HG02610 (cell line): ENCODE measurements around the gene MRPL45.

Experiments used
- ATAC-seq: cut with Tn5 transposase; IDR thresholded peaks from one replicate; pipeline ENCODE4 v1.9.1; 2021; ENCODE audit warnings: mild to moderate bottlenecking, moderate library complexity; ENCODE audit not compliant: unreplicated experiment

Gene MRPL45

DNA sequence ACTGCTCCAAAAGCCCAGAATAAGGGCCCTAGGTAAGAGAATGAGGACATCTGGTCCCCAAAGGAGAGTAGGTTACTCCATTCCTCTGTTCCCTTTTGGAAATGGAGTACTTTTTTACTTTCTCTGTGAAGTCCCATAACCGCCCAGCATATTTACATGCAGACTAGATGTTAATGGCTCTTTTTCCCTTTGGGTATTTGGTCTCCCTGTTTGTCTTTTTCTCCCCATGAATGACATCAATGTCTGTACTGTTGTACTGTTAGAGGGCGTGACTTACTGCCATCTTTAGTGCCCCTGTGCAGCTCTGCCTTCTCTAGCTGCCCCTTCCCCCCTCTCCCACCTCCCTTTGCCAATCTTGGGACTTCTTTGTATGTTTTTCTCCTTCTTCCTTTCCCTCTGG lies 27.8 kb downstream of the MRPL45 start:
- no peak for ATAC-seq

- no peak for ATAC-seq
Measured at GRCh38 chr17:38325221-38325851, 28.4 kb downstream of the MRPL45 start.

DNA sequence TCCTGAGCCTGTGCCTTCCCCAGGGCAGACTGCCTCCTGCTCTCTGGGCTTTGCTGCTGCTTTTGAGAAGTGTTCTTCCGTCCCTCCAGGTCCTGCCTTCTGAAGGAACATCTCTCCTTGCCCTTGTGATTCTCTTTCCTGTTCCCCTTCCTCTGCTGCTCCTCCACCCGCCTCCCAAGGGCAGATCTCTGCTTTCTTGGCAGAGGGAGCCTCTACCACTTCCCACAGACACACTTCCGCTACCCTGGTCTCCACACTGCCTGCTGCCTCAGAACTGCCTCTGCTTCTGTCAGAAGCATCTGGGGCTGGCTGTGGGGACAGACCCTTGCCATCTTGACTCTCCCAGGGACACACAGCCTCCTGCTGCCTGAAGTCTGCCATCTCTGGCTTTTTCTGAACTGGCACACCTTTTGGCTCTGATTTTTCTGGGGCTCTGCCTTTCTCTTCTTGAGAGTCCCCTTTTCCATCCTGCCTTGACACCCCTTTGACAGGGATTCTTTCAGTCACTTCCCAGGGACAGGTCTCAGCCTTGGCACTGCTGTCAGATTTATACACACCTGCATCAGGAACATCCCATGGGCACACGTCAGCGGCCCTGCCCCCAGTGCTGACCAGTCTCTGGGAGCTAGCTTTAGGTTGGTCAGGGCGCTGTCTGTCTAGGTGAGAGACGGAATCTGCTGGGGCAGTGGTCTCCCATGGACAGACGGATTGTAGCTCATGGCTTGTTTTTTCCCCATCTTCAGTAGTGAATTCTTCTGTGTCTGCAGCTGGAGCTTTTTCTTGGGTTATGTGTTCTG lies 30.2 kb downstream of the MRPL45 start:
- ATAC-seq: no peak

DNA sequence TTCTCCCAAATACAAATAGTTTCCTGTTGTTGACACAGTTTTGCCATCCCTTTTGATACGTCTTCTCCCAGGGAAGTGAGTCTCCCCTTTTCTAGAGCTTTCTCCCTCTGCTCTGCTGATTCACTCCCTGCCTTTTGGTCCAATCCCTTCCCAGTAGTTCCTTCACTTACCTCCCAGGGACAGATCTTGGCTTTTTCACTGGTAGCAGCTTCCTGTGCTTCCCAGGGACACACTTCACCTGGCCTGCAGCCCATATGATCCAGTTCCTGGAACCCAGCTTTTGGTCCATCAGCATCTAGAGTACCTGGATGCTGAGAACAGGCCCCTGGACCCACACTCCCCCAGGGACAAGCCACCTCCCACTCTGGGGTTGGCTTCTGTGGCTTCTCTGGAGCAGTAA lies 31.0 kb downstream of the MRPL45 start:
- no peak for ATAC-seq

DNA sequence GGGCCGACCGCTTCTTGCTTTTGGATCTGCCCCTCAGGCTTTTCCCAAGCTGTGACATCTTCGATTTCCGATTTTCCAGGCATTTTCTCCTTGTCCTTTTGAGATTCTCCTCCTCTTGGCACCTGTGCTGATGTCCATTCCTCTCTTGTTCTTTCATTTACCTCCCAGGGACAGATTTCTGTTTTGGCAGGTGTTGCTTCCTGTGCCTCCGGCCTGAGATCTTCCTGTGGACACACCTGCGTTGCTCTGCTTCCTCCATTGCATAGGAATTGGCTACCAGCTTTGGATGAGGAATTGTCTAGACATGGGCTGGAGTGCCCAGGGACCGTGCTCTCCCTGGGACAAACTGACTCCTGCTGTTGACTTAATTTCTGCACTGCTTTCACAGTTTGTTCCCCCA lies 31.7 kb downstream of the MRPL45 start:
- ATAC-seq: no peak

DNA sequence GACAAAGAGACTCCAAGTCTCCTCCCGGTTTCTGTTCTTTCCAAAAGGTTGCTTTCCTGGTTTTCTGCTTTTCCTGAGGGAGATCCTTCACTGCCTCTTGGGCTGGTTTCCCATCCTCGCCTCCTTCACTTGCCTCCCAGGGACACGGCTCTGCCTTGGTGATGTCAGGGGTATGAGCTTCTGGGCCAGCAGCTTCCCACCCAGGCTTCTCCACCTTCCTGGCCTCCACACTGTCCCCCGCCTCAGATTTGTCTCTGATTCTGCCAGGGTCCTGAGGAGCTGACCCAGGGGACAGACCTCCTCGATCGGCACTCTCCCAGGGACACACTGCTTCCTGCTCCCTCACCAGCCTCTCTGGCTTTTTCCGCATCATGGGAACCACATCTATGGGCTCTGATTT lies 32.3 kb downstream of the MRPL45 start:
- ATAC-seq: no peak

GRCh38 chr17:38329808-38330730 lies 33.1 kb downstream of the MRPL45 start:
- no peak for ATAC-seq

GRCh38 chr17:38330941-38331411 lies 34.0 kb downstream of the MRPL45 start:
- no peak for ATAC-seq

DNA sequence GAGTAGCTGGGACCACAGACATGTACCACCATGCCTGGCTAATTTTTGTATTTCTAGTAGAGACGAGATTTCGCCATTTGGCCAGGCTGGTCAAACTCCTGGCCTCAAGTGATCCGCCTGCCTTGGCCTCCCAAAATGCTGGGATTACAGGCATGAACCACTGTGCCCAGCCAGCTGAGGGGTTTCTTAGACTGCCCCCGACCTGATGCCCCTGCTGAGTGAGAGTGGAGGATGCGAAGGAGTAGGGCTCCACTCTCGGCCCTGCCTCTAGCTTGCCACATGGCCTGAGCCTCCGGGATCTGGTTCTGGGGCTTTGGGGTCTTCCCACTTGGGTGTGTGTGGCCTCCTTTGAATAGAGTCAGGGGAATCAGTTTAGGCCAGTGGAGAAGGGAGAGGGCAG lies 35.8 kb downstream of the MRPL45 start:
- no peak for ATAC-seq

DNA sequence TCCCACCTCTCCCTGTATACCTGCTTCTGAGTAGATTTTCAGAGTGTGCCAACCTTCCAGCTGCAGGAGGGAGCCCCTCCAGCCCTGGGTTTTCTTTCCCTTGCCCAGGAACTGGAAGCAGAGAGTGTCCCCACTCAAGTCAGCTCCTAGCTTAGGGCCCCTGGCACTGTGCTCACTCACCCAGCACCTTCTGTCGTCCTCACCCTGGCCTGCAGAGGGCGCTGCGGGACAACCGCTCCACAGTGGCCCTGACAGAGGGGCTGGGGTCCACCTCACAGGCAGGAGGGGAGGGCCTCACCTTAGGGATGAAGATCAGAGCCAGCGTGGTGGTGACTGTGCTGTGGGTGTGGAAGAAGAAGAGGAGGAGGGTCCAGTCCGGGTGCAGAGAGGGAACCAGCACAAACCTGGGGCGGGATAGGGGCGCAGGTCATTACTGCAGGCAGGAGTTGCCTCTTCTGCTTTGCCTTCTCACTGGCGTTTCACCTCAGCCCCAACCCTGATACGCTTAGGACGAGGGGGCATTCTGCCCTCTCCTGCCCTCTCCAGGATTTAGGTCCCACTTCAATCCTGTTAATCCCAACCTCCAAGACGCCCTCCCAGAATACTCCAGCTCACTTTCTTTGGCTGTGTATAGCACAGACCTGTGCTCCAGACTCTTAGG lies 36.8 kb downstream of the MRPL45 start:
- no peak for ATAC-seq

GRCh38 chr17:38334480-38335364 lies 37.8 kb downstream of the MRPL45 start:
- ATAC-seq: no peak

- no peak for ATAC-seq
Measured at GRCh38 chr17:38336838-38337237, 39.9 kb downstream of the MRPL45 start.

DNA sequence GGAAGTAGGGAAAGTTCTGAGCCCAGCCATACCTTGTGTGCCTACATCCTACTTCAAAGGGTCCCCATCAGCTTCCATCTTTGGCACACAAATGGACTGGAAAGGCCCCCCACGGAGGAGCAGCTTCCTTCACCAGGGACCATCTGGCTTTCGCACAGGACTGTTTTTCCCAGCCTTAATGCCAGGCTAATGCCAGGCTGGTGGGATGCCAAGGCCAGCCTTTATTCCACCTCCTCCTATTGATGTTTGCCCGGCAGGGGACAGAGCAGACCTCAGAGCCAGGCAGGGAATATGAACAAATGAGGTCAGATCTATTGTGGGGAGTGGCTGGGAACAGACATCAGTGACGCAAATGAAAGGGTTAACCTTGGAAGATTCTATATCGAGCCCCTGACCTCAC lies 41.1 kb downstream of the MRPL45 start:
- ATAC-seq: no peak

- ATAC-seq: no peak
Measured at GRCh38 chr17:38338535-38338934, 41.6 kb downstream of the MRPL45 start.

GRCh38 chr17:38339891-38340290 lies 42.9 kb downstream of the MRPL45 start:
- ATAC-seq: no peak

DNA sequence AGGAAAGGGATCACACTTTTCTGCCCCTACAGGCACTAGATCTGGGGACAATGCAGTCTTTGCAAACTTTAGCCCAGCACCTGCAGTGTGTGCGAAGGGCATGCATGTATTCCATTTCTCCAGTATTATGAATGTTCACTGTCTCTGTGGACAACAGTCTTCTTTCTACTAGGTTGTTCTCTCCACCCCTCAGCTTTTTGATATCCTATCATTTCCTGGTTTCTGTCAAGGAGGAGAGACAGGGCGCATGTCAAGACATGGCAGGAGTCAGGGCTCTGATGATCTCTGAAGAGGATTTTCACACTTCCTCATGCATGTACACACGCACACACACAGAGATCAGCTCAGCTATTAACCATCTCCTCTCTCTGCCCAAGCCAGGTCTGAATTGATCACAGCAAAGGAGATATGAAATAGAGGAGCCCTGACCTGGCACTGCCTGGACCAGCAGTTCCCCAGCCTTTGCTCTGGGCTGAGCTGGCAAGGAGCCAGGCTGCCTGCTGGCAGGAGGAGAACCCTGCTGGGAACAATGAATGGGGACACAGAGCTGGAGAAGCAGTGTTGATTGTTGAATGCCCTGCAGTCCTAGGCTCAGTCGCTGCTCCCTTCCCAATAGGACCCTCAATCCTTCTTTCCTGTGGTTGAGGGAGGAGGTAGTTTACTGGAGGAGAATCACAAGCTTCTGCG lies 44.2 kb downstream of the MRPL45 start:
- ATAC-seq: no peak

DNA sequence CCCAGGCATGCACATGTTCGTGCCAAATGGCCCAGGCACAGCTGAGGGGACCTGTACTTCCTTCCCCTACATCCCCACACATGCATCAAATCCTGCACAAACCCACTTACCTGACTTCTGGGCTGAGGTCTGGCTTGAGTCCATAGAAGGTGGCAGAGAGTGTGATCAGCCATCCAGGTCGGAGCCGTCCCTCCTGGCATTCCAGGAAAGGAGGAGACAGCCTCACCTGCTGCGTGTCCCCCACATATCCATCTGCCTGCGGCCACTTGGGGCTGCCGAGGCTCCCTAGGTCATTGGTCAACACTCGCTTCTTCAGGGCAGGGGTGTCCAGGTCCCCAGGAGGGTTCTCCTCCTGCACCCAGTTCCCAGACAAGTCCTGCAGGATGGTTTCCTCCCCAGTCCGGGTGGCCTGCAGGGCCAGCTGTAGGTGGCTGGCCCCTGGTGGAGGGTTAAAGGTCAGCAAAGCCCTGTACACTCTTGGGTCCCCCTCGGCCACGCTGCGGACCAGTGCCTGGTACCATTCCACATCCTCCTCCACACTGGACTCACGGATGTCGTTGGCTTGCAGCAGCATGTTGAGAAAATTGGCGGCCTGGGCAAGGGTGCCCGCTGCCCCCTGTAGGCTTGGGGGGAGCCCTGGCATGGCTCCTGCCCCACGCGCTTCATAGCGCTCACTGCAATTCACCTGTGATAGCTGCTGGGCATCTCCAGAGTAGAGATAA lies 46.1 kb downstream of the MRPL45 start:
- ATAC-seq: no peak

DNA sequence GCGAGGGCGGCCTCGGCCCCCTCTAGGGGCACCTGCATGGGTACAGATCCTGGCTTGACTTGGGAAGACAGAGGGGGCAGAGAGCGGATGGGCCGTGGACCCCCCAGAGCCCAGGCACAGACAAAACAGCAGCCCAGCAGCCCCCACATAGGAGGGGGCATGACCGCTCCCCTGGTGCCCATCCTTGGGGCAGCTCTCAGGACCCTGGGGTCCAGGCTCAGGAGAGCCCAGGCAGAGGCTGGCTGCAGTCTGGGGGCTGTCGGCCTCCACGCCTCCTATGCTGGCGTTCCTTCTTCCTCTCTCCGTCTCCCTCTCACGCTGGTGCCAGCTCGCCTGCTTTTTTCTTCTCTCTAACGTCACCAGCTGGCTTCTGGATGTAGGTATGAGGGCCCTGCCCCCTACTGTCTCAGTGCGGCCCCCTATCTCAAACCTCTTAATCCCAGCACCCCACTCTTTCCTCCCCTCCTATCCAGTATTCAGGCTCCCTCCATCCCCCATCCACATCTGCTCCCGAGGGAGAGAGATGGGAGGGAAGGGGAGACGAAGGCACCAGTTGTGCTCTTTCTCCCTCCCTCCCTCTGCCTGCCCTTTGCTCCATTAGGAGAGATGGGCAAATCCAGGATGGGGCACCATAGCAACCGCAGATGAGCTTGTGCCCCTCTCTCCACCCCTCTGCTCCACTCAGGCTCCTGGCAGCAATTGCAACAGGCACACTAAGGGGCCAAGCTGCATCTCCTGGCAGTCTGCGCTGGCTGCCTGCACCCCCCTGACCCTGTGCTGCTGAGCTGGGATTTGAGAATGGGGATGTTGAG lies 46.8 kb downstream of the MRPL45 start, which contains the start of gene GPR179:
TSS of gene GPR179 (minus strand) at position 349 of the 812 bp plus-strand sequence. CDS start at position 182, 167 bp downstream.
- ATAC-seq: no peak
